Activated CD4-positive, alpha-beta T cell treated with anti-CD3 and anti-CD28 coated beads, Interleukin-2, Interleukin-4, amounts not matched to agents 100 ng/mL and 50 ng/mL, durations not matched to agents 16 hours and 8 hours (primary cell): ENCODE measurements around the gene EFCAB6.

Source experiments
- DNase-seq: peaks from one replicate; pipeline ENCODE4 v3.0.0-alpha.2; 2020; ENCODE audit warnings: low spot score

Gene EFCAB6

GRCh38 chr22:43530349-43531201 lies 281.5 kb downstream of the EFCAB6 start:
- no peak for DNase-seq

GRCh38 chr22:43529934-43530333 lies 282.2 kb downstream of the EFCAB6 start:
- DNase-seq = no peak

GRCh38 chr22:43529461-43529860 lies 282.6 kb downstream of the EFCAB6 start:
- no peak for DNase-seq

GRCh38 chr22:43528601-43529360 lies 283.3 kb downstream of the EFCAB6 start:
- DNase-seq = no peak

GRCh38 chr22:43526946-43527345 lies 285.2 kb downstream of the EFCAB6 start:
- no peak for DNase-seq

- DNase-seq = no peak
Measured at GRCh38 chr22:43526117-43526655, 285.9 kb downstream of the EFCAB6 start.

- DNase-seq = no peak
Measured at GRCh38 chr22:43521716-43522115, 290.4 kb downstream of the EFCAB6 start.

- DNase-seq = peak; percentile 83
Measured at GRCh38 chr22:43520632-43521039, 291.5 kb downstream of the EFCAB6 start.

- DNase-seq = no peak
Measured at GRCh38 chr22:43516996-43517635, 295.0 kb downstream of the EFCAB6 start.

- no peak for DNase-seq
Measured at GRCh38 chr22:43516386-43516785, 295.7 kb downstream of the EFCAB6 start.

- no peak for DNase-seq
Measured at GRCh38 chr22:43515902-43516301, 296.2 kb downstream of the EFCAB6 start.

- no peak for DNase-seq
Measured at GRCh38 chr22:43515411-43515810, 296.7 kb downstream of the EFCAB6 start.

GRCh38 chr22:43514476-43515157 lies 297.5 kb downstream of the EFCAB6 start:
- no peak for DNase-seq

GRCh38 chr22:43512279-43512678 lies 299.8 kb downstream of the EFCAB6 start:
- DNase-seq = no peak

GRCh38 chr22:43511276-43511910 lies 300.7 kb downstream of the EFCAB6 start:
- DNase-seq = no peak

GRCh38 chr22:43510281-43511070 lies 301.6 kb downstream of the EFCAB6 start:
- no peak for DNase-seq

- DNase-seq = no peak
Measured at GRCh38 chr22:43509337-43509736, 302.8 kb downstream of the EFCAB6 start.

- DNase-seq = no peak
Measured at GRCh38 chr22:43508489-43508888, 303.6 kb downstream of the EFCAB6 start.

- DNase-seq = no peak
Measured at GRCh38 chr22:43507235-43507634, 304.9 kb downstream of the EFCAB6 start.

GRCh38 chr22:43506487-43506886 lies 305.6 kb downstream of the EFCAB6 start:
- no peak for DNase-seq

- DNase-seq = no peak
Measured at GRCh38 chr22:43505896-43506295, 306.2 kb downstream of the EFCAB6 start.
